GM19193 (cell line): ENCODE data around the gene CACNA1A.

Experiments used
- POLR2A ChIP-seq: IDR thresholded peaks from 4 replicates; pipeline ENCODE4 v1.6.1; 2011; ENCODE audit not compliant: insufficient read depth, insufficient read length; ENCODE audit errors: extremely low read depth

Gene CACNA1A

GRCh38 chr19:13209484-13210338 lies 296.6 kb downstream of the CACNA1A start:
- no peak for TF ChIP-seq POLR2A

- peak; percentile 46 for TF ChIP-seq POLR2A
Measured at GRCh38 chr19:13208672-13209483, 297.4 kb downstream of the CACNA1A start.

GRCh38 chr19:13207846-13208671 lies 298.2 kb downstream of the CACNA1A start:
- no peak for TF ChIP-seq POLR2A

- no peak for TF ChIP-seq POLR2A
Measured at GRCh38 chr19:13207237-13207845, 298.9 kb downstream of the CACNA1A start.

- TF ChIP-seq POLR2A: no peak
Measured at GRCh38 chr19:13206587-13206986, 299.7 kb downstream of the CACNA1A start.

GRCh38 chr19:13198634-13199033 lies 307.6 kb downstream of the CACNA1A start:
- no peak for TF ChIP-seq POLR2A

- TF ChIP-seq POLR2A: no peak
Measured at GRCh38 chr19:13195678-13196077, 310.6 kb downstream of the CACNA1A start.

GRCh38 chr19:13190781-13191540 lies 315.3 kb downstream of the CACNA1A start:
- TF ChIP-seq POLR2A: no peak

- TF ChIP-seq POLR2A: no peak
Measured at GRCh38 chr19:13189600-13189999, 316.7 kb downstream of the CACNA1A start.

- TF ChIP-seq POLR2A: no peak
Measured at GRCh38 chr19:13187419-13187818, 318.9 kb downstream of the CACNA1A start.

- no peak for TF ChIP-seq POLR2A
Measured at GRCh38 chr19:13181747-13182388, 324.4 kb downstream of the CACNA1A start.

GRCh38 chr19:13176345-13176744 lies 329.9 kb downstream of the CACNA1A start:
- no peak for TF ChIP-seq POLR2A

GRCh38 chr19:13173139-13173737 lies 333.0 kb downstream of the CACNA1A start:
- TF ChIP-seq POLR2A: no peak

GRCh38 chr19:13172346-13173138 lies 333.7 kb downstream of the CACNA1A start:
- TF ChIP-seq POLR2A: no peak
